ENCODE data around the gene DCLK2.

DNA sequence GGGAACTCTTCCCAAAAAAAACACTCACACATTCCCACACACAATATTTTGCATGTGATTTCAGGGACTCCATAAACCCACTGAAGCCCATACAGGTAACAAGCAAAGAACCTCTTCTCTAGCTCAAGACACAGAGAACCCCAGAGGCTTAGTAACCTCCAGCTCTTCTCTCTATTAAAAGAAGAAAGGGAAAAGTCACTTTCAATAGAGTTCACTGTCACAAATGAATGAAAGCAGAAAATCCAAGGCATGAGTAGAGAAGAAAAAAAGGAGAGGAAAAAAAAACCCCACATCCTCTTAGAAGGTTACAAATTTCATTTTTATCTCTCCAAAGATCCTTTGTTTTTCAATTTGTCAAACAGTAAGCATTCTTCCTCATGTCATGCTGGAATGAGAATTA is 30.7 kb upstream of the DCLK2 start:
- TF ChIP-seq RFXAP (CRISPR knock-in tag; IDR thresholded peaks at IDR 0.05; ENCODE audit: borderline replicate concordance) (no peak), ZNF619 (CRISPR knock-in tag; IDR thresholded peaks at IDR 0.05) (no peak), MAFF (IDR thresholded peaks at IDR 0.05; ENCODE audit: low read depth, low read length) (no peak), ZNF746 (CRISPR knock-in tag; IDR thresholded peaks at IDR 0.05) (no peak), TP53 (CRISPR knock-in tag; conservative IDR thresholded peaks at IDR 0.05) (no peak), HCFC1 (IDR thresholded peaks at IDR 0.05; ENCODE audit: low read depth, low read length) (no peak), POLR2A (IDR thresholded peaks at IDR 0.05; ENCODE audit: insufficient read depth in 1 of 2, low read depth in 2 of 2, low read length in 2 of 2) (no peak), BRCA1 (CRISPR knock-in tag; IDR thresholded peaks at IDR 0.05) (no peak), SRSF9 (IDR thresholded peaks at IDR 0.05; ENCODE audit: borderline replicate concordance, insufficient read depth, low read depth, low read length, poor library complexity, severe bottlenecking) (no peak)
- TF ChIP-seq, protein P1, sequence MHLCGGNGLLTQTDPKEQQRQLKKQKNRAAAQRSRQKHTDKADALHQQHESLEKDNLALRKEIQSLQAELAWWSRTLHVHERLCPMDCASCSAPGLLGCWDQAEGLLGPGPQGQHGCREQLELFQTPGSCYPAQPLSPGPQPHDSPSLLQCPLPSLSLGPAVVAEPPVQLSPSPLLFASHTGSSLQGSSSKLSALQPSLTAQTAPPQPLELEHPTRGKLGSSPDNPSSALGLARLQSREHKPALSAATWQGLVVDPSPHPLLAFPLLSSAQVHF (CRISPR knock-in tag; IDR thresholded peaks at IDR 0.05): no peak
- TF ChIP-seq, protein P2, sequence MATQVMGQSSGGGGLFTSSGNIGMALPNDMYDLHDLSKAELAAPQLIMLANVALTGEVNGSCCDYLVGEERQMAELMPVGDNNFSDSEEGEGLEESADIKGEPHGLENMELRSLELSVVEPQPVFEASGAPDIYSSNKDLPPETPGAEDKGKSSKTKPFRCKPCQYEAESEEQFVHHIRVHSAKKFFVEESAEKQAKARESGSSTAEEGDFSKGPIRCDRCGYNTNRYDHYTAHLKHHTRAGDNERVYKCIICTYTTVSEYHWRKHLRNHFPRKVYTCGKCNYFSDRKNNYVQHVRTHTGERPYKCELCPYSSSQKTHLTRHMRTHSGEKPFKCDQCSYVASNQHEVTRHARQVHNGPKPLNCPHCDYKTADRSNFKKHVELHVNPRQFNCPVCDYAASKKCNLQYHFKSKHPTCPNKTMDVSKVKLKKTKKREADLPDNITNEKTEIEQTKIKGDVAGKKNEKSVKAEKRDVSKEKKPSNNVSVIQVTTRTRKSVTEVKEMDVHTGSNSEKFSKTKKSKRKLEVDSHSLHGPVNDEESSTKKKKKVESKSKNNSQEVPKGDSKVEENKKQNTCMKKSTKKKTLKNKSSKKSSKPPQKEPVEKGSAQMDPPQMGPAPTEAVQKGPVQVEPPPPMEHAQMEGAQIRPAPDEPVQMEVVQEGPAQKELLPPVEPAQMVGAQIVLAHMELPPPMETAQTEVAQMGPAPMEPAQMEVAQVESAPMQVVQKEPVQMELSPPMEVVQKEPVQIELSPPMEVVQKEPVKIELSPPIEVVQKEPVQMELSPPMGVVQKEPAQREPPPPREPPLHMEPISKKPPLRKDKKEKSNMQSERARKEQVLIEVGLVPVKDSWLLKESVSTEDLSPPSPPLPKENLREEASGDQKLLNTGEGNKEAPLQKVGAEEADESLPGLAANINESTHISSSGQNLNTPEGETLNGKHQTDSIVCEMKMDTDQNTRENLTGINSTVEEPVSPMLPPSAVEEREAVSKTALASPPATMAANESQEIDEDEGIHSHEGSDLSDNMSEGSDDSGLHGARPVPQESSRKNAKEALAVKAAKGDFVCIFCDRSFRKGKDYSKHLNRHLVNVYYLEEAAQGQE (IDR thresholded peaks at IDR 0.05; ENCODE audit: borderline replicate concordance in 1 of 2, low read depth in 1 of 2, low read length in 2 of 2): no peak
- TF ChIP-seq, protein P3, sequence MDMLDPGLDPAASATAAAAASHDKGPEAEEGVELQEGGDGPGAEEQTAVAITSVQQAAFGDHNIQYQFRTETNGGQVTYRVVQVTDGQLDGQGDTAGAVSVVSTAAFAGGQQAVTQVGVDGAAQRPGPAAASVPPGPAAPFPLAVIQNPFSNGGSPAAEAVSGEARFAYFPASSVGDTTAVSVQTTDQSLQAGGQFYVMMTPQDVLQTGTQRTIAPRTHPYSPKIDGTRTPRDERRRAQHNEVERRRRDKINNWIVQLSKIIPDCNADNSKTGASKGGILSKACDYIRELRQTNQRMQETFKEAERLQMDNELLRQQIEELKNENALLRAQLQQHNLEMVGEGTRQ (IDR thresholded peaks at IDR 0.05; ENCODE audit: low read depth, low read length): no peak
- TF ChIP-seq, protein P3 (CRISPR knock-in tag; IDR thresholded peaks at IDR 0.05; ENCODE audit: borderline replicate concordance): no peak
